Activated CD8-positive, alpha-beta memory T cell treated with anti-CD3 and anti-CD28 coated beads for 4 hours (primary cell): ENCODE results near the gene VSIG10L.

Experiments
- DNase-seq, 2 donors: peaks; one replicate each; pipeline ENCODE4 v3.0.0-alpha.2; 2020; ENCODE audit warnings: low read depth in 2 of 2

Gene VSIG10L

DNA sequence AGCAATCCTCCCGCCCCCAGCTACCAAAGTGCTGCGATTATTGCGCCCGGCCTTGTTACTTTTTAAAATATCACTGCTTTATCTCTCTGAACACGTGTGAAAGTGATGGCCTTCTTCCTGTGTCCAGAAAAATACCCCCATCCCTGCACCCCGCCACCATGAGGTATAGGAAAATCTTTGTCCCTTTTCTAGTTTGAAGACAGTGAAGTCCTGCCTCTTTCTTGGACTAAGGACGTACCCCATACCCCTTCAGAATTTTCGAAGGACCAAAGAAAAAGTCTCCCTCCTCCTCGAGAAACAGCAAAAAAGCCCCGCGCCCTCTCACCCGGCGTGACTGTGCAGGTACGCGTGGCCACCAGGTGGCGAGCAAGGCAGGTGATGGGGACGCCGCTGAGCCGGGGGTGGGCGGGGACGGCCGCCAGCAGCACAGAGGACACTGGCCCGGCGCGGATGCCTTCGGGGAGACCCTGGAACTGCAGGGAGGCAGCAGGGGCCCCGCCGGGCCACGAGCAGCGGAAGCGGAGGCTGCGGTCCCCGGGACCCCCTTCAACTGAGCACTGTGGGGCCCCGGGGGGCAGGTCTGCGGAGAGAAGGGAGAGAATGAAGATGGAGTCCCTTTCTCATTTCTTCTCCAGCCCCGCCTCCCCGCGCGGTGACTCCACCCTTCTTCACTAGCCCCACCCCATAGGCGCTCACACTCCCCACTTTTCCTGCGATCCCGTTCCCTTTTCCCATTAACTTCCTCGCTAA is 3.2 kb downstream of the VSIG10L start:
- DNase-seq = peak; percentile 69 to 73

GRCh38 chr19:51337861-51338562 is 3.9 kb downstream of the VSIG10L start:
- DNase-seq = no peak

DNA sequence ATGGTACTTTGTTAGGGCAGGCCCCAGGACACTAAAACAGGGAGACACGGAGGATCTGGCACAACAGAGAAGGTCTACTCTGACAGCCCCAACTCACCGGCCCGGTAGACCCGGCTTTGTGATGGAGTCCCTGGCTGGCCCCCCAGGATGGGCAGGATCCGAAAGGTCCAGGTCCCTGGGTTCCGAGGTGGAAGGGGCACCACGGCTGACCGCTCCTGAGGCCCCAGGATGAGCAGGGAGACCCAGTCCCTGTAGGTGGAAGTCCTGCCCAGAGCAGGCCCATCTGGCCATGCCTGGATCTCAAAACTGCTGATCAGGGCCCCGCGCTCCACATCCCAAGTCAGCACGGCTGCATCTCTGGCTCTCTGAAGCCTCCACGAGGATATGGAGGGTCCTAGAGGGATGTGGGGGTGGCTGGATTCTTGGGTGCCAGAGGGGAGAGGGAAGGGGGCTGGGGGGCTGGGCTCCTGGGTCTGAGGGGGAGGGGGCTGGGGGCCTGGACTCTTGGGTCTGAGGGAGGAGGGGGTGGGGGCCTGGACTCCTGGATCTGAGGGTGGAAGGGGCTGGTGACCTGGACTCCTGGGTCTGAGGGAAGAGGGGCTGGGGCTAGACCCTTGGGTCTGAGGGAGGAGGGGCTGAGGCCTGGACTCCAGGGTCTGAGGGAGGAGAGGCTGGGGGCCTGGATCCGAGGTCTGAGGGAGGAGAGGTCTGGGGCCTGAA is 4.6 kb downstream of the VSIG10L start:
- DNase-seq = no peak

- no peak for DNase-seq
These were observed 8.0 kb downstream of the VSIG10L start for GRCh38 chr19:51333836-51334460.

GRCh38 chr19:51331716-51332115 is 10.2 kb downstream of the VSIG10L start:
- no peak for DNase-seq

- DNase-seq = no peak
These were observed 10.7 kb downstream of the VSIG10L start for GRCh38 chr19:51331193-51331592.

DNA sequence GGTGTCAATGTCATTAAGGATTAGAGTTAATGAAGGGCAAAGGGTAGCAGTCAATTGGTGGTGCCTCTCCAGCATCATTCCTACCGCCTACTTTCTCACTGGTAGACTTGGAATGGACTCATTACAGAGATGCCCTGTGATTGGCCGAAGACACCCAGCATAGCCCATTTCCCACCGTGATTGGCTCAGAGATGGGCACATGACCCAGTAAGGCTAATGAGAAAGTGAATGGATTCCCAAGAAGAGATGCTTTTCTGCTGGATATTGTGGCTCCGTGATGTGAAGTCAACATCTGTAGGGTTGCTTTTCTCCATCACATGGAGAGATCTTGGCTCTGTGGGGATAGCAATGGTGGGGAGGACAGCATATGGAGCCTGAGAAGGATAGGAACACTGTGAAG is 11.6 kb downstream of the VSIG10L start:
- DNase-seq = no peak

GRCh38 chr19:51329411-51329810 is 12.5 kb downstream of the VSIG10L start:
- DNase-seq = no peak

DNA sequence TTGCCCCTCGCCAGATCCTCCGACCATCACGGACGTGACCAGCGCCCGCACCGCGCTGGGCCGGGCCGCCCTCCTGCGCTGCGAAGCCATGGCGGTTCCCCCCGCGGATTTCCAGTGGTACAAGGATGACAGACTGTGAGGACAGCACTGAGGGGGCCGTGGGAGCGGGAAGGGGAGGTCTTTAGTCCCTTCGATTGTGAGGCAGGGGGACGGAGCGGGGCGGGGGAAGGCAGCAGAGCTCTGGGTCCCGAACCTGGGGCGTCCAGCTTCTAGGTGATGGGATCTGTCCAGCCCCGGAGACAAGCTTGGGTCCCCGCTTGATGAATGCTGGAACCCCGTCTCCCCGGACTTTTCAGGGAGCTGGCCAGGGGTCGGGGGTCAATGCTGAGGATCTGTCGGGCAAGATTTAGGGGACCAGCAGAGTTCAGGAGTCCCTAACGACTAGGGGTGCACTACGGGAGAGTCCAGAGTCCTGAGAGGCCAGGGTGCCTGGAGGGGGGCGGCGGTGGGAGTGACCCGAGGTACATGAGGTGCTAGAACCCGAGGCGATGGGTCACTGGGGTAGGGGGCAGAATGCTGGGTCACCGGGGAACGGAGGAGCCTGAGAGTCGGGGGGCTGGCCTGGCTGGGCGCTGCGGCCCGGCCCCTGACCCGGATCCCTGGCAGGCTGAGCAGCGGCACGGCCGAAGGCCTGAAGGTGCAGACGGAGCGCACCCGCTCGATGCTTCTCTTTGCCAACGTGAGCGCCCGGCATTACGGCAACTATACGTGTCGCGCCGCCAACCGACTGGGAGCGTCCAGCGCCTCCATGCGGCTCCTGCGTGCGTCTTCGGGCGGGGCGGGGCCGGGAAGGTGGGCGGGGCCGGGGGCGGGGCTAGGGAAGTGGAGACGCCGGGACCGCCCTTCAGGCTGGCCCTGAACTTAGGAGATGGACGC is 14.6 kb downstream of the VSIG10L start:
- no peak for DNase-seq

- no peak for DNase-seq
These were observed 15.5 kb downstream of the VSIG10L start for GRCh38 chr19:51326216-51327065.

- DNase-seq = no peak
These were observed 16.6 kb downstream of the VSIG10L start for GRCh38 chr19:51325161-51325976.

DNA sequence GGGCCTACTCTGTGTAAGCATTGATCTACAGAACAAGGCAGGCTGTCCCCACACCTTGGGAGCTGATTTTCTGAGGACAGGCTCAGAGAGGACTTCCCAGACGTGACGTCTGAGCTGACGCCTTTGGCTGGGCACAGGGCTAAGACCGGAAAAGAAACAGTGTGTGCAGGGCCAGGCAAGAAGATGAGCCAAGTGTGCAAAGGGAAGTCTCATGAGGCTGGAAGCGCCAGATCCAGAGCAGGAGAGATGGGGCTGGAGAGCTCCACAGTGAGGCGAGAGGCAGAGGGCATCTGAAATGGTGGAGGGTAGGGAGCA is 17.8 kb downstream of the VSIG10L start:
- no peak for DNase-seq

DNA sequence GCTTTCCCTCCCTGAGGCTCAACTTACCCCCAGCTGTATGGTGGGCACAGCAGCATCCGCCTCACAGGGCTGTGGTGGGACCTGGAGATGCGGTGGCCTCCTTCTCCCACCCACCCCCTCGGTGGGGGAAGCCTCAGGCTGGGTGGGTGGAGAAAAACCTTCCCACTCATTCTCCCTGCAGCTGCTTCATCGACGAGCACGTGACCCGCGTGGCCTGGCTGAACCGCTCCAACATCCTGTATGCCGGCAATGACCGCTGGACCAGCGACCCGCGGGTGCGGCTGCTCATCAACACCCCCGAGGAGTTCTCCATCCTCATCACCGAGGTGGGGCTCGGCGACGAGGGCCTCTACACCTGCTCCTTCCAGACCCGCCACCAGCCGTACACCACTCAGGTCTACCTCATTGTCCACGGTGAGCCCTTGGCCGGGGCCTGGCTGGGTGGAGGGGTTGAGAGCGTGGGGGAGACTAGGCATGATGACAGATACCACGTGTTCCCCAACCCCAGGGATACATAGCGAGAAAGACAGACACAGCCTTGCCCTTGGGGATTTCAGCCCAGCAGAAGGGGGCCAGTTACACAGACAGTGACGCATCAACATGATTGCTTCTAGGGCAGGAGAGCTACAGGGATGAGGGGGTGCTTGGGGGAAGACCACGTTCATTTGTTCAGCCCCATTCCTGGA is 18.3 kb downstream of the VSIG10L start:
- no peak for DNase-seq

- no peak for DNase-seq
These were observed 20.1 kb downstream of the VSIG10L start for GRCh38 chr19:51321799-51322198.

DNA sequence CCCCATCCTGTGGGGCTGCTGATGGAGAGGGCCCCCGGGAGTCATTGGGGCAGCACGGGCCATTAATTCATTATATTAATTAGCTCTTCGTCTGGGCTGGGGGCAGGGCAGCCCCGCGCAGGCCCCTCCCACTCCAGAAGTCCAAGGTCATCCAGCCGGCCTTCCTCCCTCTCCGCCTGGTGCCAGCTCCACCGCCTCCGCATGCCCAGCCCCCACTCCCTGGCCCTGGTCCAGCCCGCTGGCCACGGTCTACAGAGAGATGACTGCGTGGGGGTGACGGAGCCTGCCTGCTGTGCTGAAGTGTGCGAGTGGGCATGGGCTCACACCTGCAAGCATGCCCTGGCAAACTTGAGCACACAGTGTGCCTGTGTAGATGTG is 21.7 kb downstream of the VSIG10L start:
- DNase-seq = no peak

GRCh38 chr19:51319649-51320279 is 22.2 kb downstream of the VSIG10L start:
- DNase-seq = no peak

- no peak for DNase-seq
These were observed 23.0 kb downstream of the VSIG10L start for GRCh38 chr19:51318687-51319648.
